Thyroid gland (tissue), 4 donors: Measurements from ENCODE around the gene OR10K1.

Source experiments
- CTCF ChIP-seq, 6 experiments: fragments of 200-600 bp in 3 of 6; fragments of 450-650 bp in 3 of 6; sonication (generic) in 3 of 6; IDR thresholded peaks; one replicate each; pipeline ENCODE4 v1.5.1; 2016 to 2019; ENCODE audit warnings: antibody characterized with exemption in 6 of 6, mild to moderate bottlenecking in 2 of 6, inconsistent platforms in 1 of 6, moderate library complexity in 1 of 6
- POLR2A ChIP-seq, 2 donors: fragments of 450-650 bp; IDR thresholded peaks; one replicate each; pipeline ENCODE4 v1.6.1; 2017; ENCODE audit warnings: antibody characterized with exemption in 2 of 2, mild to moderate bottlenecking in 2 of 2, moderate library complexity in 1 of 2

GRCh38 chr1:158485455-158485854, 23.8 kb downstream of the OR10K1 start:
- TF ChIP-seq POLR2A (IDR thresholded peaks at IDR 0.05) (no peak), CTCF (IDR thresholded peaks at IDR 0.05) (no peak)
